WTC11 (cell line): ENCODE measurements around the gene IFITM10. TPM values are rescaled to one million over a fixed set of nuclear protein-coding genes. Genes with fewer than 3 reads are reported as not detected.

Experiments used
- ATAC-seq: fragments of 200-7000 bp; cut with Tn5 transposase; 2 replicates; pipeline ENCODE4 v1.10.0; 2021; ENCODE audit warnings: mild to moderate bottlenecking, moderate library complexity
- CTCF ChIA-PET: fragments of 300-600 bp; sonication (Branson Sonifier 250); formaldehyde crosslinking; loops from one replicate; lab custom pipeline; 2021; ENCODE audit warnings: antibody characterized with exemption; lab: Charles Lee
- POLR2A ChIA-PET: fragments of 350-600 bp; sonication (Branson Sonifier 250); formaldehyde crosslinking; loops from one replicate; lab custom pipeline; 2021; ENCODE audit warnings: antibody characterized with exemption; lab: Charles Lee
- DNase-seq: peaks from one replicate; pipeline ENCODE4 v3.0.0; 2021; ENCODE audit warnings: low spot score
- H3K27ac Mint-ChIP-seq: 2 replicates; pipeline ENCODE4 v1.8.0; 2021; ENCODE audit warnings: mixed read lengths
- H3K27me3 Mint-ChIP-seq: 2 replicates; pipeline ENCODE4 v1.8.0; 2021; ENCODE audit warnings: low read depth, mild to moderate bottlenecking, moderate library complexity, mixed read lengths
- H3K36me3 Mint-ChIP-seq: 2 replicates; pipeline ENCODE4 v1.8.0; 2021; ENCODE audit warnings: mixed read lengths
- H3K4me1 Mint-ChIP-seq: 2 replicates; pipeline ENCODE4 v1.8.0; 2022; ENCODE audit warnings: mixed read lengths
- H3K4me3 Mint-ChIP-seq: 2 replicates; pipeline ENCODE4 v1.8.0; 2021; ENCODE audit warnings: mild to moderate bottlenecking, moderate library complexity, mixed read lengths
- H3K9me3 Mint-ChIP-seq: 2 replicates; pipeline ENCODE4 v1.8.0; 2021; ENCODE audit warnings: mixed read lengths
- ATF1 ChIP-seq: sonication (generic); formaldehyde crosslinking; IDR thresholded peaks from 2 replicates; pipeline ENCODE4 v1.8.1; 2023; ENCODE audit warnings: mild to moderate bottlenecking, moderate library complexity, missing genetic modification reagents
- ATF3 ChIP-seq: sonication (generic); formaldehyde crosslinking; conservative IDR thresholded peaks from 2 replicates; pipeline ENCODE4 v1.8.1; 2022; ENCODE audit warnings: mild to moderate bottlenecking, missing genetic modification reagents
- CBFB ChIP-seq: sonication (generic); formaldehyde crosslinking; IDR thresholded peaks from 2 replicates; pipeline ENCODE4 v1.8.1; 2022; ENCODE audit warnings: mild to moderate bottlenecking, low read depth, missing genetic modification reagents
- CDX4 ChIP-seq: fragments of 250-450 bp; sonication (Bioruptor Pico); IDR thresholded peaks from 2 replicates; pipeline ENCODE4 v1.9.0; 2021; ENCODE audit warnings: moderate library complexity, mild to moderate bottlenecking, inconsistent platforms, borderline replicate concordance
- CREB1 ChIP-seq: sonication (generic); formaldehyde crosslinking; IDR thresholded peaks from 2 replicates; pipeline ENCODE4 v1.8.0; 2023; ENCODE audit warnings: mild to moderate bottlenecking, missing genetic modification reagents
- EMX1 ChIP-seq: fragments of 250-450 bp; sonication (Bioruptor Pico); IDR thresholded peaks from 2 replicates; pipeline ENCODE4 v1.8.0; 2021; ENCODE audit warnings: mild to moderate bottlenecking
- ERG ChIP-seq: fragments of 250-450 bp; sonication (Bioruptor Pico); IDR thresholded peaks from 2 replicates; pipeline ENCODE4 v1.8.0; 2021; ENCODE audit warnings: mild to moderate bottlenecking
- FOXJ3 ChIP-seq: sonication (generic); formaldehyde crosslinking; IDR thresholded peaks from 2 replicates; pipeline ENCODE4 v1.9.0; 2021; ENCODE audit warnings: missing genetic modification reagents, mild to moderate bottlenecking, borderline replicate concordance
- GTF2I ChIP-seq: fragments of 250-450 bp; sonication (Bioruptor Pico); conservative IDR thresholded peaks from 2 replicates; pipeline ENCODE4 v1.4.0; 2021; ENCODE audit warnings: mild to moderate bottlenecking
- JAZF1 ChIP-seq: fragments of 250-450 bp; sonication (Bioruptor Pico); IDR thresholded peaks from 2 replicates; pipeline ENCODE4 v1.9.0; 2021; ENCODE audit warnings: moderate library complexity, mild to moderate bottlenecking, inconsistent platforms
- JUN ChIP-seq: sonication (generic); formaldehyde crosslinking; IDR thresholded peaks from 2 replicates; pipeline ENCODE4 v1.8.0; 2023; ENCODE audit warnings: mild to moderate bottlenecking, missing genetic modification reagents
- KAT7 ChIP-seq: sonication (generic); formaldehyde crosslinking; IDR thresholded peaks from 2 replicates; pipeline ENCODE4 v1.8.1; 2023; ENCODE audit warnings: missing genetic modification reagents, mild to moderate bottlenecking, borderline replicate concordance
- MLX ChIP-seq: sonication (generic); formaldehyde crosslinking; IDR thresholded peaks from 2 replicates; pipeline ENCODE4 v1.8.1; 2023; ENCODE audit warnings: mild to moderate bottlenecking, missing genetic modification reagents, moderate library complexity
- SMAD3 ChIP-seq: sonication (generic); formaldehyde crosslinking; IDR thresholded peaks from 2 replicates; pipeline ENCODE4 v1.8.0; 2022; ENCODE audit warnings: missing genetic modification reagents, mild to moderate bottlenecking, borderline replicate concordance
- SMAD4 ChIP-seq: sonication (generic); formaldehyde crosslinking; IDR thresholded peaks from 2 replicates; pipeline ENCODE4 v1.8.0; 2022; ENCODE audit warnings: mild to moderate bottlenecking, missing genetic modification reagents
- SOX15 ChIP-seq: fragments of 250-450 bp; sonication (Bioruptor Pico); IDR thresholded peaks from 2 replicates; pipeline ENCODE4 v1.9.0; 2021; ENCODE audit warnings: mild to moderate bottlenecking
- SP1 ChIP-seq: sonication (generic); formaldehyde crosslinking; conservative IDR thresholded peaks from 2 replicates; pipeline ENCODE4 v1.8.1; 2022; ENCODE audit warnings: missing genetic modification reagents
- ZMAT4 ChIP-seq: fragments of 250-450 bp; sonication (Bioruptor Pico); IDR thresholded peaks from 2 replicates; pipeline ENCODE4 v1.9.0; 2021; ENCODE audit warnings: mild to moderate bottlenecking
- ZNF219 ChIP-seq: sonication (generic); formaldehyde crosslinking; IDR thresholded peaks from 2 replicates; pipeline ENCODE4 v1.8.0; 2023; ENCODE audit warnings: missing genetic modification reagents, mild to moderate bottlenecking, borderline replicate concordance
- ZNF281 ChIP-seq: sonication (generic); formaldehyde crosslinking; IDR thresholded peaks from 2 replicates; pipeline ENCODE4 v1.8.0; 2023; ENCODE audit warnings: mild to moderate bottlenecking, missing genetic modification reagents
- ZNF317 ChIP-seq: sonication (generic); formaldehyde crosslinking; IDR thresholded peaks from 2 replicates; pipeline ENCODE4 v1.8.1; 2023; ENCODE audit warnings: low read depth, mild to moderate bottlenecking, moderate library complexity, missing genetic modification reagents, borderline replicate concordance
- ZNF425 ChIP-seq: fragments of 250-450 bp; sonication (Bioruptor Pico); conservative IDR thresholded peaks from 2 replicates; pipeline ENCODE4 v1.9.0; 2021; ENCODE audit warnings: mild to moderate bottlenecking
- total RNA-seq: library from RNA; stranded (reverse); gene quantifications from 3 replicates; pipeline ENCODE4 v1.2.3, GENCODE V29; 2021

Gene IFITM10
- total RNA-seq, 1 experiment from 2014 or later: 1.7 TPM

GRCh38 chr11:1705126-1706052 lies 45.0 kb downstream of the IFITM10 start (continued):
- TF ChIP-seq ZNF425: no peak
- TF ChIP-seq, all 79 proteins: peak for 0

GRCh38 chr11:1703146-1703545 lies 47.2 kb downstream of the IFITM10 start:
- CTCF ChIA-PET: interaction anchor here (2.8 kb wide), 1 partner anchor 50 kb away, joined by 17 read pairs; no protein-coding TSS in a partner anchor
- no peaks in the 10 kb centered on the region; the same call in 1 of the 2 replicates for H3K36me3 Mint-ChIP-seq
- H3K9me3 Mint-ChIP-seq: peaks cover 31% of the 10 kb centered on the region
- TF ChIP-seq MLX (CRISPR knock-in tag) (no peak), CDX4 (no peak), JUN (CRISPR knock-in tag) (no peak), SMAD3 (CRISPR knock-in tag) (no peak), CREB1 (CRISPR knock-in tag) (no peak), SP1 (CRISPR knock-in tag) (no peak), ATF1 (CRISPR knock-in tag) (no peak), ZNF281 (CRISPR knock-in tag) (no peak), SOX15 (CRISPR knock-in tag) (no peak), JAZF1 (CRISPR knock-in tag) (no peak), KAT7 (CRISPR knock-in tag) (no peak), EMX1 (CRISPR knock-in tag) (no peak)
- H3K27ac Mint-ChIP-seq: no peak overlapping the region
- ATAC-seq (no peak), DNase-seq (no peak)
- no peak overlapping the region for H3K4me3 Mint-ChIP-seq
- no peaks in the 10 kb centered on the region for H3K4me1 Mint-ChIP-seq
- H3K27me3 Mint-ChIP-seq: peaks cover 44% of the 10 kb centered on the region
- POLR2A ChIA-PET: no interaction called here

- ATAC-seq (no peak), DNase-seq (no peak)
- Mint-ChIP-seq H3K27ac (no peak overlapping the region), H3K4me3 (no peak overlapping the region), H3K36me3 (no peaks in the 10 kb centered on the region; the same call in 1 of the 2 replicates), H3K4me1 (no peaks in the 10 kb centered on the region), H3K27me3 (peaks cover 46% of the 10 kb centered on the region), H3K9me3 (peaks cover 31% of the 10 kb centered on the region)
- POLR2A ChIA-PET: interaction anchor here (0.5 kb wide), 1 partner anchor 62 kb away, joined by 4 read pairs; no protein-coding TSS in a partner anchor
- CTCF ChIA-PET: interaction anchor here (2.8 kb wide), 1 partner anchor 50 kb away, joined by 17 read pairs; no protein-coding TSS in a partner anchor
- TF ChIP-seq SP1 (CRISPR knock-in tag) (no peak), FOXJ3 (CRISPR knock-in tag) (no peak), ZNF219 (no peak), GTF2I (no peak), ERG (CRISPR knock-in tag) (no peak), CBFB (CRISPR knock-in tag) (no peak), CREB1 (CRISPR knock-in tag) (no peak), SMAD4 (CRISPR knock-in tag) (no peak), ATF3 (CRISPR knock-in tag) (no peak), ZMAT4 (CRISPR knock-in tag) (no peak), ZNF317 (no peak), SOX15 (CRISPR knock-in tag) (no peak)
These were observed 47.9 kb downstream of the IFITM10 start for GRCh38 chr11:1702506-1702905.
